Adrenal gland (tissue), 12 donors: ENCODE data around the gene C19orf25. TPM values are rescaled to one million over a fixed set of nuclear protein-coding genes. Genes with fewer than 3 reads are reported as not detected.

Source experiments
- DNase-seq, 7 donors: peaks; one replicate each; pipeline ENCODE4 v3.0.0-alpha.2; 2019 to 2020
- H3K27ac ChIP-seq, 5 donors: fragments of 200-600 bp; sonication (generic) in 4 of 5; 1 replicate in 3 of 5; 2 replicates in 2 of 5; pipeline versions ENCODE4 v1.5.1 to v1.8.0; 2016 to 2020; ENCODE audit warnings: mild to moderate bottlenecking in 1 of 5
- H3K27me3 ChIP-seq: fragments of 200-600 bp; 2 replicates; pipeline ENCODE4 v1.8.0; 2021
- H3K36me3 ChIP-seq, 2 donors: fragments of 200-600 bp; replicated peaks in 1 of 2; 1 replicate in 1 of 2; 2 replicates in 1 of 2; pipeline versions ENCODE4 v1.5.1 to v1.8.0; 2018 to 2022
- H3K4me1 ChIP-seq, 2 donors: fragments of 200-600 bp; replicated peaks in 1 of 2; 1 replicate in 1 of 2; 2 replicates in 1 of 2; pipeline versions ENCODE4 v1.5.1 to v1.8.0; 2018 to 2021
- H3K4me3 ChIP-seq, 4 donors: fragments of 200-600 bp; sonication (generic) in 3 of 4; one replicate each; pipeline ENCODE4 v1.5.1; 2016 to 2018
- H3K9me3 ChIP-seq, 3 donors: fragments of 200-600 bp; sonication (generic) in 1 of 3; replicated peaks in 1 of 3; 1 replicate in 2 of 3; 2 replicates in 1 of 3; pipeline versions ENCODE4 v1.5.1 to v1.8.0; 2016 to 2021
- POLR2A ChIP-seq, 2 donors: fragments of 450-650 bp; IDR thresholded peaks; one replicate each; pipeline ENCODE4 v1.6.1; 2017; ENCODE audit warnings: antibody characterized with exemption in 2 of 2, mild to moderate bottlenecking in 2 of 2, moderate library complexity in 1 of 2
- WGBS, 4 donors: extraction: QIAGEN DNeasy Blood & Tissue Kit in 2 of 4; methylation state at CpG; one replicate each; pipeline versions ENCODE4 v1.1.5 to v1.1.7; 2013 to 2017; 5-methylcytosine and 5-hydroxymethylcytosine counted together
- intact Hi-C, 2 donors: fragments of 100-400 bp; cut with DNase I; formaldehyde crosslinking; loops; one replicate each; pipeline versions ENCODE4 v1.14.1 to v1.15.0; 2022 to 2023
- polyA plus RNA-seq, 3 donors: library from polyadenylated mRNA; stranded (reverse); fragments of 200-250 nt in 2 of 3; fragments of 350-450 nt in 1 of 3; fragmentation: Illumina TruSeq in 1 of 3; extraction: RNeasy Lipid Tissue Mini Kit (QIAGEN cat#74804) in 1 of 3; gene quantifications; one replicate each; pipeline ENCODE4 v1.2.3, GENCODE V29; 2013 to 2014
- total RNA-seq, 9 donors: library from RNA; depleted of rRNA in 4 of 9; stranded (reverse); fragments of >200 nt in 4 of 9; fragments of 120-200 nt in 1 of 9; fragmentation: NEBNext Ultra II Directional in 1 of 9; extraction: Animal tissue kit (Norgen Biotek cat#: 25700) in 1 of 9; gene quantifications; one replicate each; pipeline versions ENCODE4 v1.1.0 to v1.2.4, GENCODE V29; 2013 to 2023
- TF ChIP-seq, protein P1 (sequence below), 6 experiments: fragments of 450-650 bp in 4 of 6; fragments of 200-600 bp in 2 of 6; sonication (generic) in 1 of 6; IDR thresholded peaks; 1 replicate in 5 of 6; 2 replicates in 1 of 6; pipeline versions ENCODE4 v1.5.1 to v1.8.0; 2016 to 2021; ENCODE audit warnings: antibody characterized with exemption in 6 of 6, mild to moderate bottlenecking in 2 of 6, moderate library complexity in 1 of 6
- donor health status: healthy with polysubstance abuse.
- donor health status: Bipolar disorder and iron deficiency.
- donor health status: DM: yes; HTN: yes; CAD: no.
- donor health status: DM: no; HTN: no; CAD: no.
- donor health status: DM: no; HTN: no; CAD: no.
- donor health status: DM: yes; HTN: yes; CAD: no.

Gene C19orf25
- total and polyA plus RNA-seq, 12 donors: 6.0 to 60.4 (median 34.7) TPM

DNA sequence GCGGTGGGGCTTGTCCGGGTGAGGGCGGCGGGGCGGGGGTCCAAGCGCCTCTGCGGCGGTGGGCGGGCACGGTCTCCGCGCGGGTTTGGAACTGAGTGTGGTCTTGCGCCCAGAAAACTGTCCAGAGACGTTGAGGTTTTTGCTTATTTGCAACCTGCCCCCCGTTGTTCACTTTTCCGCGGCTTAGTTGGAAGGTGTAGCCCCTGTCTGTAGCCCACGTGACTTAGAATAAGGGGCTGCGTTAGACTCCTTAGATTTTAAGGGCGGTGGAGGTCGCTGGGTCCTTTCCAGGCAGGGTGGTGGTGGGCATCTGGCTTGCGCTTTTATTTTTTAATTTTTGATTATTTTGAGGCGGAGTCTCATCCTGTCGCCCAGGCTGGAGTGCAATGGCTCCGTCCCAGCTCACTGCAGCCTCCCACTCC is 40.1 kb downstream of the C19orf25 start:
- 0 to 2% (median 1%) methylated on average over 16 to 26 of the region's 26 CpGs for WGBS, 4 donors
- Histone ChIP-seq H3K27ac (peak overlapping the region in 3 of 5 donors; percentile 83 to 94 (median 94)), H3K27me3 (no peaks in the 10 kb centered on the region), H3K9me3 (no peaks in the 10 kb centered on the region), H3K4me1 (peaks cover 9 to 19% of the 10 kb centered on the region in 2 donors), H3K4me3 (peak overlapping the region in 3 of 4 donors; percentile 5 to 86 (median 81)), H3K36me3 (peaks cover 0 to 51% of the 10 kb centered on the region in 2 donors)
- intact Hi-C loops: loop anchor here in 1 of 2 donors (10.0 kb wide), 1 partner anchor 164 kb away; the partner anchor contains the start of gene FAM174C
- DNase-seq: no peak
- no peak for TF ChIP-seq POLR2A (IDR thresholded peaks at IDR 0.05)
- TF ChIP-seq, protein P1, sequence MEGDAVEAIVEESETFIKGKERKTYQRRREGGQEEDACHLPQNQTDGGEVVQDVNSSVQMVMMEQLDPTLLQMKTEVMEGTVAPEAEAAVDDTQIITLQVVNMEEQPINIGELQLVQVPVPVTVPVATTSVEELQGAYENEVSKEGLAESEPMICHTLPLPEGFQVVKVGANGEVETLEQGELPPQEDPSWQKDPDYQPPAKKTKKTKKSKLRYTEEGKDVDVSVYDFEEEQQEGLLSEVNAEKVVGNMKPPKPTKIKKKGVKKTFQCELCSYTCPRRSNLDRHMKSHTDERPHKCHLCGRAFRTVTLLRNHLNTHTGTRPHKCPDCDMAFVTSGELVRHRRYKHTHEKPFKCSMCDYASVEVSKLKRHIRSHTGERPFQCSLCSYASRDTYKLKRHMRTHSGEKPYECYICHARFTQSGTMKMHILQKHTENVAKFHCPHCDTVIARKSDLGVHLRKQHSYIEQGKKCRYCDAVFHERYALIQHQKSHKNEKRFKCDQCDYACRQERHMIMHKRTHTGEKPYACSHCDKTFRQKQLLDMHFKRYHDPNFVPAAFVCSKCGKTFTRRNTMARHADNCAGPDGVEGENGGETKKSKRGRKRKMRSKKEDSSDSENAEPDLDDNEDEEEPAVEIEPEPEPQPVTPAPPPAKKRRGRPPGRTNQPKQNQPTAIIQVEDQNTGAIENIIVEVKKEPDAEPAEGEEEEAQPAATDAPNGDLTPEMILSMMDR (IDR thresholded peaks at IDR 0.05): no peak

DNA sequence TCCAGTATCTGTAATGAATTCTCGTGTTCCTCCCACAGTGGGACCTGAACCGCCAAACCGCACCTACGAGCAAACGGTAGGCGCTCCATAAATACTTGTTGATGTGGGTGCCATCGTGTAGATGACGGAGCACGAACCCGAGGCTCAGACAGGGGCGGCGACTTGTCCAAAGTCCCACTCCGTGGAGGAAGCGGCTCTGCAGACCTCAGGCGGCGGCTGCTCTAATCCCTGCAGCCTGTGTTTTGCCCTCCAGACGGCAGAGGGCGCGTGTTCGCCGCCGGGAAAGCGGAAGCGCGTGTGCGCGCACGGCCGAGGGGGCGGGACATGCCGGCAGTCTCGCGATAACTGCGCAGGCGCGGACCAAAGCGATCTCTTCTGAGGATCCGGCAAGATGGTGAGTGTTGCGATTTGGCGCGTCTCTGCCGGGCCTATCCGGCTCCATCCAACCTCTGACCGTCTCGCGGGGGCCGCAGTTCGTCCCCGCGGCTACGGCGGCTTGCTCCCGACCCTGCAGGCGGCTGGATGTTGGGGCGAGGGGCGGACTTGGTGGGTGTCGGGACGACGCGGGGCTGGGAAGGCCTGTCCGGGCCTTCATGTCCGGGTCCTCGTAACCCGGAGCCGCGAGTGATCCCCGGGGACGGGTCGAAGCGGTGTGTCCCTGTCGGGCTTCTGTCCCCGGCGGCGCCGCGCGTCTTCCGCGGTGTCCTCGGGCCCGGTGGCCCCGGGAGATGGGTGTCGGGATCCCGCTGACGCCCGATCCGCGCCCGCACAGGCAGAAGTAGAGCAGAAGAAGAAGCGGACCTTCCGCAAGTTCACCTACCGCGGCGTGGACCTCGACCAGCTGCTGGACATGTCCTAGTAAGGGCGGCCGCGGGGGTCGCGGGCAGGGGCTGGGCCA is 40.7 kb downstream of the C19orf25 start, which contains the start of gene RPS15:
Gene RPS15, plus strand, starts transcription at position 362 of the 898 bp plus-strand sequence. Its CDS starts 30 bp downstream, at position 392.
- H3K9me3 ChIP-seq: no peaks in the 10 kb centered on the region
- peak within 1 kb of the TSS; percentile 64 to 94 (median 83) for H3K27ac ChIP-seq
- H3K4me1 ChIP-seq: peaks cover 9 to 19% of the 10 kb centered on the region in 2 donors
- peak; percentile 93 to 97 (median 95) for DNase-seq
- H3K27me3 ChIP-seq: no peaks in the 10 kb centered on the region
- TF ChIP-seq, protein P1 (IDR thresholded peaks at IDR 0.05): peak; percentile 70 to 96 (median 89)
- TF ChIP-seq POLR2A (IDR thresholded peaks at IDR 0.05): peak; percentile 89 to 93
- intact Hi-C loops: loop anchor here in 1 of 2 donors (10.0 kb wide), 1 partner anchor 163 kb away; the partner anchor contains the start of gene FAM174C
- WGBS, 4 donors: 1 to 2% (median 2%) methylated on average over 36 to 100 of the region's 100 CpGs
- H3K4me3 ChIP-seq: peak within 1 kb of the TSS; percentile 5 to 95 (median 84)
- H3K36me3 ChIP-seq: peaks cover 0 to 58% of the 10 kb centered on the region in 2 donors

GRCh38 chr19:1437609-1438008 is 41.4 kb downstream of the C19orf25 start:
- no peak for DNase-seq
- Histone ChIP-seq H3K4me1 (peaks cover 9 to 19% of the 10 kb centered on the region in 2 donors), H3K9me3 (no peaks in the 10 kb centered on the region), H3K36me3 (peaks cover 0 to 61% of the 10 kb centered on the region in 2 donors), H3K27me3 (no peaks in the 10 kb centered on the region), H3K4me3 (peak overlapping the region in 1 of 4 donors; percentile 81), H3K27ac (peak overlapping the region in 4 of 5 donors; percentile 2 to 94 (median 71))
- intact Hi-C loops: loop anchor here in 1 of 2 donors (10.0 kb wide), 1 partner anchor 163 kb away; the partner anchor contains the start of gene FAM174C
- TF ChIP-seq POLR2A (IDR thresholded peaks at IDR 0.05): no peak
- TF ChIP-seq, protein P1 (IDR thresholded peaks at IDR 0.05): no peak
- WGBS, 4 donors: 23 to 39% (median 32%) methylated on average over 8 of the region's 8 CpGs
